Adipocyte (in vitro differentiated cells): ENCODE results near the gene PARD3B.

Experiments
- DNase-seq: peaks from one replicate; pipeline ENCODE4 v3.0.0-alpha.2; 2015; ENCODE audit warnings: low read depth
- H3K27me3 ChIP-seq: replicated peaks from 2 replicates; pipeline ENCODE4 v1.7.0; 2013; ENCODE audit warnings: mild to moderate bottlenecking, low read length, moderate library complexity; ENCODE audit not compliant: control insufficient read depth, insufficient read depth
- H3K36me3 ChIP-seq: 2 replicates; pipeline ENCODE4 v1.7.0; 2013; ENCODE audit warnings: low read length, mild to moderate bottlenecking, moderate library complexity; ENCODE audit not compliant: control insufficient read depth, insufficient read depth, severe bottlenecking
- H3K4me1 ChIP-seq: 2 replicates; pipeline ENCODE4 v1.7.0; 2013; ENCODE audit warnings: mild to moderate bottlenecking, low read length, moderate library complexity; ENCODE audit not compliant: control insufficient read depth, insufficient read depth
- H3K4me3 ChIP-seq: 2 replicates; pipeline ENCODE4 v1.7.0; 2013; ENCODE audit warnings: mild to moderate bottlenecking, low read length, moderate library complexity
- H3K9ac ChIP-seq: 2 replicates; pipeline ENCODE4 v1.7.0; 2013; ENCODE audit warnings: mild to moderate bottlenecking, low read length, moderate library complexity
- H3K9me3 ChIP-seq: 2 replicates; pipeline ENCODE4 v1.7.0; 2013; ENCODE audit warnings: mild to moderate bottlenecking, low read length, moderate library complexity; ENCODE audit not compliant: control insufficient read depth

PARD3B gene

DNA sequence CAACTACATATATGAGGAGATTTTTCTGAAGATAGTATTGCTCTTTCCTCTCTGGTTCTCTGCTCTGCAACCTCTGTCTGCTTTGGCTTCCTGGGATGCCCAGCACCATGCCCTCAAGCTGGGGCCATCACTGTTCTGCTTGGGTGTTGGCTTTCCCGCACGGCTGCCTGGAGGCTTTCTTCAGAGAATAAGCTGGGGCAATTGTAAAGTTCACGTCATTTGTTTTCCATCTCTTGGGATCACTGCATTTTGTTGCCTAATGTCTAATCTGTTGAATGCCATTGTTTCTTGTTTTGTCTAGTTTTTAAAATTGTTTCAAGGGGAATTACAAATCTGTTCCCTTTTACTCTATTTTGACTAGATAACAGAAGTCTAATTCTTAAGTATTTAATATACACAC lies 699.7 kb downstream of the PARD3B start:
- no peak for DNase-seq
- Histone ChIP-seq H3K36me3 (no peaks in the 10 kb centered on the region), H3K4me1 (peaks cover 19% of the 10 kb centered on the region), H3K27me3 (no peaks in the 10 kb centered on the region), H3K9me3 (no peaks in the 10 kb centered on the region), H3K4me3 (peak overlapping the region; percentile 42), H3K9ac (peak overlapping the region; percentile 2)

DNA sequence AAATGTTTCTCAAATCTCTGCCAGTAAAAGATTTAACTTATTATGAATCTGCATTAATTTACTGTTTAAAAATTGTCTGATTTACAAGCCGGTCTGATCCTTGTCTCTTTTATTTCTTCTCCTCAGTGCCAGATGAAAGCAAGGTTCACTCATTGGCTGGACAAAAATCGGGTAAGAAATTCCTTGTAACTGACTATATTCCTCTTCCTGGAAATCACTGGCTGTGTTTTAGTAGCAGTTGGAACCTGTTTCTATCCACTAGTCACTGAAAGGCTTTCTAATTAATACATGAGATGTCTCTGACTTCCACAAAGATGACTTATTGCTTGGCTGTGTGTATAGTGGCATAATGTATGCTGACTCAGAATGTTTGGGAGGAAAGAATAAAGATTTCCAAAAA lies 700.4 kb downstream of the PARD3B start:
- Histone ChIP-seq H3K27me3 (no peaks in the 10 kb centered on the region), H3K36me3 (no peaks in the 10 kb centered on the region), H3K4me3 (peak overlapping the region; percentile 42), H3K9ac (peak overlapping the region; percentile 2), H3K9me3 (no peaks in the 10 kb centered on the region), H3K4me1 (peaks cover 19% of the 10 kb centered on the region)
- DNase-seq, result peak; percentile 53

DNA sequence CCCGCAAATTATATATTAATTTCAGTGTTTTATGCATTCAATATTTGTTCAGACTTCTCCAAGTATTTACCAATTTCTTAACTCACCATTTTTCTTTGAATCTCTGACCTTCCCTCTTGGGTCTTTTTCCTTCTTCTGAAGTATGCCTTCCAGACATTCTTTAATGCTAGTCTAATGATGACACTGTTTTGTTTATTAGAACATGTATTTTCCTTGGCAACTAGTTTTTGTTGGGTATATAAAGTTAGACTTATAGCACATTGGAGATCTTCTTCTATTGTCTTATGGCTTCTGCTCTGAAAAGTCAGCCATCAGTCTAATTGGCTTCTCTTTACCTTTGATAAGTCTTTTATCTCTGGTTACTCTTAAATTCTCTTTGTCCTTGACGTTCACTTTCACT lies 713.8 kb downstream of the PARD3B start:
- H3K36me3 ChIP-seq, result no peaks in the 10 kb centered on the region
- no peak overlapping the region for H3K4me3 ChIP-seq
- peak; percentile 11 for DNase-seq
- no peaks in the 10 kb centered on the region for H3K27me3 ChIP-seq
- H3K9me3 ChIP-seq, result no peaks in the 10 kb centered on the region
- no peaks in the 10 kb centered on the region for H3K4me1 ChIP-seq
- H3K9ac ChIP-seq, result no peak overlapping the region

DNA sequence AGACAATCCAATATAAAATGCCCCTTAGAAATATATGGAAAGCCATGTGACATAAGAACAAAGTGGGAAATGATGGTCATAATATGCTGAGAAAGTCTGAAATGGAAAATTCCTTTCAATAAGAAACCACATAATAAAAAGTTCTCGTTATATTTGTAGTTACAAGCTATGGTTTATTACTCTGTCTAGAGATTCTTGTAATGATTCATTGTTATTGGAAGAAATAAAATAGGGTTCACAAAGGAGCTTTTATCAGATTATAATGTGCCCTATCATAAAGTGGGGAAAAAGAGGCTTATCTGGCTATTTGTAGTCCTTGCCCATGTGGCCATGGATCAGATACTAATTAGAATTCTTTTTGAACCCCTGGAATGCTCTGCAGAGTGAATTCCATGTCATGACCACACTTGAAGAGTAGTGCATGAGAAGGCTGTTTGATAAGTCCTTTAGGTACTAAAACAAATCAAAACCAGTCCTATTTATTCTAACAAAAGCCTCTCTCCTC lies 716.3 kb downstream of the PARD3B start:
- no peaks in the 10 kb centered on the region for H3K36me3 ChIP-seq
- no peak for DNase-seq
- no peaks in the 10 kb centered on the region for H3K9me3 ChIP-seq
- H3K4me3 ChIP-seq, result no peak overlapping the region
- H3K27me3 ChIP-seq, result no peaks in the 10 kb centered on the region
- peaks cover 4% of the 10 kb centered on the region for H3K4me1 ChIP-seq
- no peak overlapping the region for H3K9ac ChIP-seq

DNA sequence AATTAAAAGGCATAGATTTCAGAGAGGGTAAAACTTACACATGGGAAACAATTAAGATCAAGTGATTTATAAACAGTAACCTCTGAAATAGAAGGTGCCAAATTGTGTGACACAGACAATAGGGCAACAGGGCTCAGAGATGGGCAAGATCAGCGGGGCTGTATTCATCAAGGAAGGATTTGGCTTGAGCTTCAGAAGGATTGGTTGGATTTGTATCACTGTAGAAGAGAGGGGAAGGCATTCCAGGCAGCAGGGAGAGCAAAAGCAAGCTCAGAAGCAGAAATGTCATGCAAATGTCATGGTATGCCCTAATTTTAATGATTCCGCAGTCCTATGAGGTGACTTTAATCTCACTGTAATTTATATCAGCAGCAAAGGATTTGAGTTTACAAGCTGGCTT lies 722.0 kb downstream of the PARD3B start:
- Histone ChIP-seq H3K4me3 (no peak overlapping the region), H3K9me3 (no peaks in the 10 kb centered on the region), H3K9ac (no peak overlapping the region), H3K36me3 (no peaks in the 10 kb centered on the region), H3K4me1 (peaks cover 7% of the 10 kb centered on the region), H3K27me3 (no peaks in the 10 kb centered on the region)
- DNase-seq, result no peak

DNA sequence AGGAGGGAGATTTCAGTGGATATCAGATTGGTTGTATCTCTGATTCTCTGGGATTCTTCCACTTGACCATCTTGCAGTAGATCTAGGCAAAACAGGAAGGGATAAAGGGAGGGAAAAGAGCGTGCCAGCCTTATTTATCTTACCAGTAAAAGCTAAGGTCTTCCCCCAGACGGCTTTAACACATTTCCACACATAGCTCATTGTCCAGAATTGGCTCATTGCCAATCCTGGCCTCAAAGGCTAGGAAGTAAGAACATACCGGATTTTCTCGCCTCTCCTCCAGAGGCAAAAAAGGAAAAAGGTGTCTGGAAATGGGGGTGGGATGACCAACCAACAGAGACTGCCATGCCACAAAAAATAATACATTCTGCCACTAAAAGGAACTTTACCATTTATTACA lies 725.4 kb downstream of the PARD3B start:
- Histone ChIP-seq H3K9ac (no peak overlapping the region), H3K4me1 (peaks cover 7% of the 10 kb centered on the region), H3K4me3 (no peak overlapping the region), H3K9me3 (no peaks in the 10 kb centered on the region), H3K27me3 (no peaks in the 10 kb centered on the region), H3K36me3 (no peaks in the 10 kb centered on the region)
- no peak for DNase-seq

DNA sequence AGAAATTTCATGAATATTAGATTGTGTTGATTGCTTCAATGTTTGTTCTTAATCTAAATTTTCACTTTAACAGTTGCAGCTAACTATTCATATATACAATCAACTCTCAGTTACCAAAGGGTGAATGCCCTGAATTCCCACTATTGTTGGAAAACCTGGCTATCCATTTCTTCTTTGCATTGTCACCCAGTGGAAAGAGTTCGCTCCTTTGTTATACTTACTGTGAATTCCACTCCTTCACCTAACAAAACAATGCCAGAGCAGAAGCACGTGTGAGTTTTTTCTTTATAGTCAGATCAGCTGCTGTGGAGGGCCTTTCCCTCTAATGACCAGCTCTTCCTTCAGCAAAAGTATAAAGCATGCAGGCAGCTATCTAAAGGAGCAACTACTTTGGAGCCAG lies 727.9 kb downstream of the PARD3B start:
- no peaks in the 10 kb centered on the region for H3K9me3 ChIP-seq
- H3K36me3 ChIP-seq, result no peaks in the 10 kb centered on the region
- no peak overlapping the region for H3K9ac ChIP-seq
- H3K27me3 ChIP-seq, result no peaks in the 10 kb centered on the region
- no peaks in the 10 kb centered on the region for H3K4me1 ChIP-seq
- no peak for DNase-seq
- no peak overlapping the region for H3K4me3 ChIP-seq

DNA sequence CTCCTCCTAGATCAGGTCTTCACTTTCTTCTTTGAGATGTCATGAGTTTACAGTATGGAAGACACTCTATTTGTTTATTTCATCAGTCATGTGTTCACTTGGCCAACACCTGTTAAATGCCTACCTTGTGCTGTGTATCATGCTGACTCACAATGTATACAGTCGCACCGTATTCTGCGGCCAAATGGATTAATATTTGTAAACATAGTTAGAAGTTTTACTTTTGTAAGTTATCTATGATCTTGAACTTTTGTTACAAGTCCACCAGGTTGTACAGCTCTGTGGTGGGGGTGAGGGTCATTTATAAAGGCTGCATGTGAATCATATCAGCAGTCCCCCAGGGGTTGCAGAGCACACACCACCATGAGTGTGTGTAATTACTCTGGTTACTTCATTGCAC lies 728.4 kb downstream of the PARD3B start:
- no peaks in the 10 kb centered on the region for H3K4me1 ChIP-seq
- H3K9me3 ChIP-seq, result no peaks in the 10 kb centered on the region
- no peak for DNase-seq
- H3K36me3 ChIP-seq, result no peaks in the 10 kb centered on the region
- no peak overlapping the region for H3K4me3 ChIP-seq
- no peaks in the 10 kb centered on the region for H3K27me3 ChIP-seq
- no peak overlapping the region for H3K9ac ChIP-seq

DNA sequence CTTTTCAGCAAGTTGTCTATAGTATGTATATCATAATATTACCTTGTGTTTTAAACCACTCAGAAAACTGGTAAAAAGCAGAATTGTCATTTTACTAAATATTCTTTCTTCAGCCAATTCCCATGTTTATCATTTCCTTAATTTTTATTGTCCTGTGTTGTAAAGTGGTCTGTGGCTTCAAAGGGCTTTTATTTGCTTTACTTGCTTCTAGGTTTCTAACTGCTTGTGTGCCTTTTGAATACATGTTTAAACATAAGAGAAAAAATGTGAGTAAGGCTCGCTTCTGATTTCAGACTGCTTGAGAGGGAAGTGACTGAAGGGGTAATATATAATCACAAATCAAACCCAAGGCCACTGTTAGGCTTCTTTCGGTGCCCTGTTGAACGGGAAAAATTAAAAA lies 729.5 kb downstream of the PARD3B start:
- H3K9ac ChIP-seq, result no peak overlapping the region
- H3K9me3 ChIP-seq, result no peaks in the 10 kb centered on the region
- no peak overlapping the region for H3K4me3 ChIP-seq
- no peaks in the 10 kb centered on the region for H3K4me1 ChIP-seq
- DNase-seq, result no peak
- H3K36me3 ChIP-seq, result no peaks in the 10 kb centered on the region
- H3K27me3 ChIP-seq, result no peaks in the 10 kb centered on the region

DNA sequence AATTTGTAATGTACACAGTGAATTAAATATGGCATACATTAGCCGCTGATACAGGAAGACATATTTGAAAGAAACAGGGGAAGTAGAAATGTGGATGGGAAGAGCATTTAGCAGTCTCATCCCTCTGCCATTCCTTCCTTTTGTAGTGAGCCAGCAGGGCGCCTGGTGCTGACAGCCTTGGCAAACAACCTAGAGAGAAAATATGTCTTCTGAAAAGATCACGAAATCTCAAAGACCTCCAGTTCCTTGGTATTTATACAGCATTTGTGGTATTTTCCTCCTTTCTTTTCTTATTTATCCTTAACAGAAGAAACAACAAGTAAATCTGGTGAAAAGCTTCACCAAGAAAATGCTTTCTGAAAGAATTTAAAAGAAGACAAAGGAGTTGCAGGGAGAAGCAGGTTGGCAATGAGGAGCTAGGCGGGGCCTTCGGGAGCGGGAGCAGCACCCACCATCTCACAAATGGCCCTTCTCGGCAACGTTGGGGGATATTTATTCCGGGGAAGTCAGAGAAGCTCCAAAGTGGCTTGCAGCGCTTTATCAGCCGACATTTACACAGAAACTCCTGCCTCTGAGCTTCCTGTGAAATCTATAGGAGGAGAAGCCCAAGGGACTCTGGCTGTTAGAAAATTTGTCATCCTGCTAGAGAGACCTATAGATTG lies 731.0 kb downstream of the PARD3B start:
- H3K4me3 ChIP-seq, result no peak overlapping the region
- DNase-seq, result no peak

DNA sequence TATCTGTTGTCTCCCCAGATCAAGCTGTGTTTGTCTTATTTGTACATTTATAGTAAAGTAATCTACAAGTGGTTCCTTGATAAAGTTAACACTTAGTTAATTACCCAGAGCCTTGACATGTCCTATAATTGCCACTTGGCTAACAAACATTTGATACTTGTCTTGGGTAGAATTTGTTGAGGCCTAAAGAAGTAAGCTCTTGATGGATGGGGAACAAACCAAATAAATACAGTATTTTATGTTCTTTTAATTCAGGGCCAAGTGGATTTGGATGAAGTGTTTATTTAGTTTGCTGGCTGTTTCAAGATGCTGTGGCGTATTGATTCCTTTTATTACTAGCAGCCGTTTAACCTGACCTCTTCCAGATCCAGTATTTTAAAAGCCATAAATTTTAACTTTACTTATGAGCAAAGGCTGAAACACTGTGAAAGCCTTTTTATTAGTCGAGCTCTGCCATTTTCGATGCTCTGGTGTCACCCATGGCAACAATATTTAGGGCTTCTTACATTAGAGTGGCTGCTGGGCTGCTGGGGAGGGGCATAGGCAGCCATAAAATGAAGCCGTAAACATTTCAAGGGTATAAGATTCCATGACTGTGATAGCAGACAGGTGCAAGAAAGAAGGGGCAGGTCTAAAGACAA lies 735.4 kb downstream of the PARD3B start:
- no peak overlapping the region for H3K9ac ChIP-seq

More for the DNA sequence above, 731.0 kb downstream of the PARD3B start:
- Histone ChIP-seq H3K36me3 (no peaks in the 10 kb centered on the region), H3K27me3 (no peaks in the 10 kb centered on the region), H3K9me3 (no peaks in the 10 kb centered on the region), H3K4me1 (no peaks in the 10 kb centered on the region), H3K9ac (no peak overlapping the region)

More for the DNA sequence above, 735.4 kb downstream of the PARD3B start:
- H3K27me3 ChIP-seq, result no peaks in the 10 kb centered on the region
- no peaks in the 10 kb centered on the region for H3K36me3 ChIP-seq
- no peak overlapping the region for H3K4me3 ChIP-seq
- no peaks in the 10 kb centered on the region for H3K9me3 ChIP-seq
- H3K4me1 ChIP-seq, result no peaks in the 10 kb centered on the region
- DNase-seq, result no peak
